ENCODE data around the gene NPIPB4. TPM values are rescaled to one million over a fixed set of nuclear protein-coding genes. Genes with fewer than 3 reads are reported as not detected.

NPIPB4 gene
- 56.3 TPM for total RNA-seq

DNA sequence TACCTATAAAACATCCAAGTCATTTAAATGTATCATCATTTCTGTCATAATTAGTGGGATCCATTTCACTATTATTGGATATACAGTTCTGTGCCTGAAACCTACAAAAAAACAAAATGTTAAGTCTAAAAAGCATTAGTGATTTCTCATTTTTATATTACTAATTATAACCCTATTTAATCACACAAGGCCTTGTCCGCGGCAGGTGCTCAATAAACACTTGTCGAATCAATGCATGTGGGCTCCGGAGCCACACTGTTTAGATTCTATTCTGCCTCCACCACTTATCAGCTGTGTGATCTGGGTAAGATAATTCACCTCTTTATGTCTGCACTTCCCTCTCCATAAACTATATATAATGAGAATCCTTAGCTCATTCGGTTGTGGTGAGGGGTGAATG is at the start of gene NPIPB4:
Gene NPIPB4, minus strand, starts transcription at position 101 of the 400 bp plus-strand sequence. CDS start 378 bp downstream, outside the sequence.

Small RNA genes within 50 kb of the gene (small RNA-seq; reads per million reads assigned to genes)
- gene AC092375.3, result not detected

Other genes with a start within 250 kb of the NPIPB4 start
- gene IGSF6, start 205.1 kb downstream of the NPIPB4 start, total RNA-seq, result 5.8 TPM
- gene OTOA, start 193.8 kb downstream of the NPIPB4 start, total RNA-seq, result 0.69 TPM
- gene UQCRC2, start 95.6 kb upstream of the NPIPB4 start, total RNA-seq, result 315 TPM
- gene PDZD9, start 143.4 kb upstream of the NPIPB4 start, total RNA-seq, result not detected
- 57.7 TPM for gene MOSMO, start 150.4 kb upstream of the NPIPB4 start, total RNA-seq
- 10.4 TPM for gene VWA3A, start 234.8 kb upstream of the NPIPB4 start, total RNA-seq